GM12864 (cell line): ENCODE results near the gene NANOS2.
"Not testable (repeated sequence)": the region's sequence is repeated elsewhere in the genome, so short reads cannot be mapped to it uniquely, and the experiment has no call there.

ENCODE experiments used
- DNase-seq: peaks from one replicate; pipeline ENCODE4 v3.0.0-alpha.2; 2011; ENCODE audit warnings: low read depth
- H3K4me3 ChIP-seq: 2 replicates; pipeline ENCODE4 v1.5.1; 2011; ENCODE audit warnings: mild to moderate bottlenecking, low read depth, low read length, control low read depth
- TF ChIP-seq, protein P1 (sequence below): IDR thresholded peaks from 2 replicates; pipeline ENCODE4 v1.5.1; 2011; ENCODE audit warnings: low read depth, mild to moderate bottlenecking, moderate library complexity, low read length, control low read depth, inconsistent platforms; ENCODE audit errors: missing control alignments

The NANOS2 gene

DNA sequence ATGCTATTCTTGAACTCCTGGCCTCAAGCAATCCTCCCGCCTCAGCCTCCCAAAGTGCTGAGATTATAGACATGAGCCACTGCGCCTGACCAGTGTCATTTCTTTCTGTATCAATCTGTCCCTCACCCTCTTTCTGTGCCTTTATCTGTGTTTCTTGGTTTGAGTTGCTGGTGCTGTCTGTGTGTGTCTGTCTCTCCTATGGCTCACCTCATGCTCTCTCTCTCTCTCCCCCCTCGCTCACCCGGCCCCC is 38.5 kb downstream of the NANOS2 start:
- H3K4me3 ChIP-seq = no peak overlapping the region
- DNase-seq = no peak
- TF ChIP-seq, protein P1, sequence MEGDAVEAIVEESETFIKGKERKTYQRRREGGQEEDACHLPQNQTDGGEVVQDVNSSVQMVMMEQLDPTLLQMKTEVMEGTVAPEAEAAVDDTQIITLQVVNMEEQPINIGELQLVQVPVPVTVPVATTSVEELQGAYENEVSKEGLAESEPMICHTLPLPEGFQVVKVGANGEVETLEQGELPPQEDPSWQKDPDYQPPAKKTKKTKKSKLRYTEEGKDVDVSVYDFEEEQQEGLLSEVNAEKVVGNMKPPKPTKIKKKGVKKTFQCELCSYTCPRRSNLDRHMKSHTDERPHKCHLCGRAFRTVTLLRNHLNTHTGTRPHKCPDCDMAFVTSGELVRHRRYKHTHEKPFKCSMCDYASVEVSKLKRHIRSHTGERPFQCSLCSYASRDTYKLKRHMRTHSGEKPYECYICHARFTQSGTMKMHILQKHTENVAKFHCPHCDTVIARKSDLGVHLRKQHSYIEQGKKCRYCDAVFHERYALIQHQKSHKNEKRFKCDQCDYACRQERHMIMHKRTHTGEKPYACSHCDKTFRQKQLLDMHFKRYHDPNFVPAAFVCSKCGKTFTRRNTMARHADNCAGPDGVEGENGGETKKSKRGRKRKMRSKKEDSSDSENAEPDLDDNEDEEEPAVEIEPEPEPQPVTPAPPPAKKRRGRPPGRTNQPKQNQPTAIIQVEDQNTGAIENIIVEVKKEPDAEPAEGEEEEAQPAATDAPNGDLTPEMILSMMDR = no peak

DNA sequence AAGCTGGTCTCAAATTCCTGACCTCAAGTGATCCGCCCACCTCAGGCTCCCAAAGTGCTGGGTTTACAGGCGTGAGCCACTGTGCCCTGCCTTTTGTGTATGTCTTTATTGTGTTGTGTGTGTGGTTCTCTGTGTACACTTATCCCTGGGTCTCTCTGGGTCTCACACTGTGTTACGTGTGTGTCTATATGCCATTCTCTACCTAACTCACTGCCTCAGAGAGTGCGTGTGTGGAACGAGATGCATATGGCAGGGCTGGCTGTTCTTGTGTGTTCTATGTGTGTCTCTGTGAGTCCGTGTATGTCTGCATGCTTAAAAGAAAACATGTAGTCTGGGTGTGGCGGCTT is 40.0 kb downstream of the NANOS2 start:
- H3K4me3 ChIP-seq = no peak overlapping the region
- TF ChIP-seq, protein P1 = no peak
- no peak for DNase-seq

DNA sequence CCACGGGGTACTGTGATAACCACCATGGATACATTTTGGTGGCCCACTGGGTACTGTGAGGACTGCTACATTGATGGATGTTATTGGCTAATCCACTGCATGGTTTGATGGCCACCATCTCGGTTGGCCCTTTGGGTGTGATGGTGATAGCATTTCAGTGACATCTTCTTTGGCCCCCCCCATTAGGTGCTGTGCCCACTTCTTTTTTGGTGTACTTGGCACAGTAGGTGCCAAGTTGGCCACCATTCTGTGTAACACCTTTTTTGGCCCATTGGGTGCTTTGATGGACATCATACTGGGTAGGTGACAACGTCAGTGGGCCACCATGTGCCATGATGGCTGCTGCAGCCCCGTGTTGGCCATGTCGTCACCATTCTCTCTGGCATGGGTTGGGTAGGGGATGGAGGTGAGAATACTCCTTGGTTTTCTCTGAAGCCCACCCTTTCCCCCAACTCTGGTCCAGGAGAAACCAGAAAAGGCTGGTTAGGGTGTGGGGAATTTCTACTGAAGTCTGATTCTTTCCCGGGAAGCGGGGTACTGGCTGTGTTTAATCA is 41.3 kb downstream of the NANOS2 start:
- TF ChIP-seq, protein P1 = no peak
- H3K4me3 ChIP-seq = no peak overlapping the region
- no peak for DNase-seq

DNA sequence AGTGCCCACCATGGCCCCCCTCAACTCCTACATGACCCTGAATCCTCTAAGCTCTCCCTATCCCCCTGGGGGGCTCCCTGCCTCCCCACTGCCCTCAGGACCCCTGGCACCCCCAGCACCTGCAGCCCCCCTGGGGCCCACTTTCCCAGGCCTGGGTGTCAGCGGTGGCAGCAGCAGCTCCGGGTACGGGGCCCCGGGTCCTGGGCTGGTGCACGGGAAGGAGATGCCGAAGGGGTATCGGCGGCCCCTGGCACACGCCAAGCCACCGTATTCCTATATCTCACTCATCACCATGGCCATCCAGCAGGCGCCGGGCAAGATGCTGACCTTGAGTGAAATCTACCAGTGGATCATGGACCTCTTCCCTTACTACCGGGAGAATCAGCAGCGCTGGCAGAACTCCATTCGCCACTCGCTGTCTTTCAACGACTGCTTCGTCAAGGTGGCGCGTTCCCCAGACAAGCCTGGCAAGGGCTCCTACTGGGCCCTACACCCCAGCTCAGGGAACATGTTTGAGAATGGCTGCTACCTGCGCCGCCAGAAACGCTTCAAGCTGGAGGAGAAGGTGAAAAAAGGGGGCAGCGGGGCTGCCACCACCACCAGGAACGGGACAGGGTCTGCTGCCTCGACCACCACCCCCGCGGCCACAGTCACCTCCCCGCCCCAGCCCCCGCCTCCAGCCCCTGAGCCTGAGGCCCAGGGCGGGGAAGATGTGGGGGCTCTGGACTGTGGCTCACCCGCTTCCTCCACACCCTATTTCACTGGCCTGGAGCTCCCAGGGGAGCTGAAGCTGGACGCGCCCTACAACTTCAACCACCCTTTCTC is 42.3 kb downstream of the NANOS2 start:
- TF ChIP-seq, protein P1 = no peak
- no peak overlapping the region for H3K4me3 ChIP-seq
- no peak for DNase-seq

DNA sequence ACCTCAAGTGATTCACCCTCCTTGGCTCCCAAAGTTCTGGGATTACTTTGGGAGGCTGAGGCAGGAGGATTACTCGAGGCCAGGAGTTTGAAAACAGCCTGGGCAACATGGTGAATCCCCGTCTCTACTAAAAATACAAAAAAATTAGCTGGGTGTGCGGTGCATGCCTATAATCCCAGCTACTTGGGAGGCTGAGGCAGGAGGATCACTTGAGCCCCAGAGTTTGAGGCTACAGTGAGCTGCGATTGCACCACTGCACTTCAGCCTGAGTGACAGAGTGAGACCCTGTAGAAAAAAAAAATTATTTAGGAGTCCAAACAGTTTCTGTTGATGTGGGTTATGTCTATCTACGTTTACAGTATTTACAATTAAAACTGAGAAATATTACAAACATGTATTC is 43.8 kb downstream of the NANOS2 start:
- TF ChIP-seq, protein P1 = no peak
- DNase-seq = no peak
- H3K4me3 ChIP-seq = no peak overlapping the region

DNA sequence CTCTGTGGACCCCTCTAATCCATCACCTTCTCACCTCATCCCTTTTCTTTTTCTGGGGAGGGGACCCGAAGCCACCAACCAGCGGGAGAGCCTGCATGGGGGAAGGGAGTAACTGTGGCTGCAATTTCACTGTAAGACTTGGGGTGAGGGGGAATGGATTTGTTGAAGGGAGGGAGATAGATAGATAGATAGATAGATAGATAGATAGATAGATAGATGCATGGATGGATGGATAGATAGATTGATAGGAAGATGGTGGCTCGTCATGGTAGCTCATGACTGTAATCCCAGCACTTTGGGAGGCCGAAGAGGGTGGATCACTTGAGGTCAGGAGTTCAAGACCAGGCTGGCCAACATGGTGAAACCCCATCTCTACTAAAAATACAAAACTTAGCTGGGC is 47.3 kb downstream of the NANOS2 start:
- DNase-seq = not testable (repeated sequence)

DNA sequence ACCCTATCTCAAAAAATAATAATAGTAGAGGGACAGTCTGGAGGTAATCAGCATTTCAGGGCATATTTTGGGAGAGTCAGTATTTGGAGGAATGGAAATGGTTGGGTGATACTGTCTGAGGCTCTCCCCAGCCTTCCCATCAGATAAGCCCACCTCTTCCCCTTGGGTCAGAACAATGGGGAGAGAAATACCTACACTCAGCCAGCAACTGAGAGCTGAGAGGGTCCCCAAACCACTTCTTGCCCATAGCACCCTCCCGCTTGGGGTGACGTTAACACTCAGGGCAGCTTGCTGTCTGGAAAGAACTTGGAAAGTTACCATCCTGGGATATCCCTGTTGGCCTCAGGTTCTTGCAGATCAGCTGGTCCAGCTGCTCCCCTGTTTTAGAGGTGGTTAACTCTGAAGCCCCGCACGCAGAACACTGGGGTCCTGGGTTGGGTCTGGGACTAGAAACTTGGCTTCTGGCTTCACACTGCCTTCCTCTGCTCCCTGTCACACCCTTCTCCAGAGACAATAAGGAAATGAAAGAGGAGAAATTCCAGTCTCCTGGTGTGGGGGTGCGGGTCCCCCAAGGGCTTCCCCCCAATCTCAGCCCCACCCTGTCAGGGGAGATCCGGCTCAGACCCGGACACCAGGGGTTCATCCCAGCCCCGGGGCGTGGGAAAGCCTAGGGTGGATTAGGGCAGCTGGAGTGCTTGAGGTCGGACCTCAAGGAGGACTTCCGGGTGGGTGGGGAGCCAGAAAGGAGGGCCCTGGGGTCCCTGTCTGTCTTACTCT is 48.0 kb downstream of the NANOS2 start:
- H3K4me3 ChIP-seq = no peak overlapping the region
- no peak for DNase-seq
- TF ChIP-seq, protein P1 = no peak

More for the DNA sequence above, 47.3 kb downstream of the NANOS2 start:
- not testable (repeated sequence) for H3K4me3 ChIP-seq
